Mucosa of stomach (tissue), 1 donor: Measurements from ENCODE around the gene ARCN1.

Experiments
- H3K27me3 ChIP-seq: one replicate; pipeline ENCODE4 v1.7.0; 2013; ENCODE audit warnings: mild to moderate bottlenecking, low read length; ENCODE audit not compliant: control insufficient read depth, insufficient read depth
- H3K36me3 ChIP-seq: one replicate; pipeline ENCODE4 v1.7.0; 2013; ENCODE audit warnings: low read length; ENCODE audit not compliant: control insufficient read depth, insufficient read depth
- H3K4me1 ChIP-seq: one replicate; pipeline ENCODE4 v1.7.0; 2013; ENCODE audit warnings: mild to moderate bottlenecking, low read length; ENCODE audit not compliant: control insufficient read depth, insufficient read depth
- H3K4me3 ChIP-seq: one replicate; pipeline ENCODE4 v1.7.0; 2013; ENCODE audit warnings: low read length
- H3K9ac ChIP-seq: one replicate; pipeline ENCODE4 v1.7.0; 2013; ENCODE audit warnings: mild to moderate bottlenecking, low read length, moderate library complexity
- H3K9me3 ChIP-seq: one replicate; pipeline ENCODE4 v1.7.0; 2013; ENCODE audit warnings: mild to moderate bottlenecking, low read length, moderate library complexity; ENCODE audit not compliant: control insufficient read depth
- donor health status: Pancreatic carcinoma.

ARCN1 gene

DNA sequence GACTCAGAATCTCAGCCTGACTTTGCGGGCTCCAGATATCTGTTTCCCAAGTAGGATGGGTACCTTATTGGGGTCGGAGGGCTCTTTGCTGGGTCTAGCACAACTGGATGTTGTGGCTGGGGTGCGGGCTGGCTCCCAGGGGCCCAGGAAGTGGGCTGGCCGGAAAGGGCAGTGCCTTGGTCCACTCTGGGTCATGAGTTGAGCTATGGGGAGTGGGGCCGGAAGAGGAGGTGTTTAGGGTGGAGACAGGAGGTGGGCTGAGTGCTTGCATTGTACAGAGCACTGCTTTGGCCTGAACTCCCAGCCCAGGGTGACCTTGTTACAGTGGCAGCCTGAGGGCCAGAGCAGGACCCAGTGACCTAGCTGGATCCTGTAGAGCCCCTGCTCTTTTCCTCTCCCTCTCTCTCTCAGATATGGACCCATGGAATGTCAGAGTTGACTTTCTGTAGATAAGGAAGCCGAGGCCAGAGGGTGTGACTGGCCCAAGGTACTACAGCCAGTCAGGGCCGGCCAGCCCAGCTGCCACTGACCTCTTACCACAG lies 48.4 kb downstream of the ARCN1 start:
- Histone ChIP-seq H3K27me3 (no peaks in the 10 kb centered on the region), H3K36me3 (no peaks in the 10 kb centered on the region), H3K9ac (peak overlapping the region; percentile 66), H3K9me3 (no peaks in the 10 kb centered on the region), H3K4me1 (peaks cover 56% of the 10 kb centered on the region), H3K4me3 (peak overlapping the region; percentile 33)

DNA sequence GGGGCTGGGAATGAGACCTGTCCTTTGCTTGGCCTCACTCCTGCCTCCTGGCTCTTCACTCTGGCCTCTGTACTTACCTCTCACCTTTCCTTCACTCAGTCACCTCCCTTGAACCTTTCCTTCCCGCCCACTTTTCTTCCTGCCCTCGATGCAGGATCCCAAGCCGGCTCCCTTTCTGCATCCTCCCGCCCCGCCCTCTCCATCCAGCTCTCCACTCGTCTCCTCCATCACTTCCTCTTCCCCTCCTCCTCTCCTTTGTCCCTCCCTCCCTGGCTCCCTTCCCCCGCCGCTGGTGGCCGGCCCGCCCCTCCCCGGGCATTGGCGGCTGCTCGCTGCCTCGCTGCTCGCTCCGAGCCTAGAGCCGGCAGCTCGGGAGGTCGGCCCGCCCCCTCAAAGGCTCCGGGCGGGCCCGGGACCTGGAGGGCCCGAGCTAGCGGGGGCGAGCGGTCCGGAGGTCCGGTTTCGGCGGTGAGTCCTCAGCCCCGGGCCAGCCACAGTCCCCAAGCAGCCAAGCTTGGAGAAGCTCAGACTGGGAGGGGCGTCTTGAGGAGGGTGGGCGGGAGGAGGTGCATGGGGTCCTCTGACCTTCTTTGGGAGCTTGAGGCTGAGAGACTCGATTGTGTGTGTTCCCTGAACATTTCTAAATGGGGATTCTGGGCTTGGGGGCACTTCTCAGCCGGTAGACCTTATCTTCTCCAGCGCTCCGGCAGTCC lies 49.0 kb downstream of the ARCN1 start:
- H3K4me1 ChIP-seq: peaks cover 62% of the 10 kb centered on the region
- H3K9ac ChIP-seq: peak overlapping the region; percentile 66
- peak overlapping the region; percentile 33 for H3K4me3 ChIP-seq
- H3K36me3 ChIP-seq: no peaks in the 10 kb centered on the region
- H3K27me3 ChIP-seq: no peaks in the 10 kb centered on the region
- H3K9me3 ChIP-seq: no peaks in the 10 kb centered on the region

- Histone ChIP-seq H3K4me3 (peak overlapping the region; percentile 33), H3K9ac (peak overlapping the region; percentile 66), H3K4me1 (peaks cover 62% of the 10 kb centered on the region), H3K9me3 (no peaks in the 10 kb centered on the region), H3K36me3 (no peaks in the 10 kb centered on the region), H3K27me3 (no peaks in the 10 kb centered on the region)
These were observed 49.7 kb downstream of the ARCN1 start for GRCh38 chr11:118621784-118622375.

- no peak overlapping the region for H3K4me3 ChIP-seq
- peaks cover 62% of the 10 kb centered on the region for H3K4me1 ChIP-seq
- no peaks in the 10 kb centered on the region for H3K27me3 ChIP-seq
- no peak overlapping the region for H3K9ac ChIP-seq
- no peaks in the 10 kb centered on the region for H3K36me3 ChIP-seq
- H3K9me3 ChIP-seq: no peaks in the 10 kb centered on the region
These were observed 50.4 kb downstream of the ARCN1 start for GRCh38 chr11:118622376-118623268.

DNA sequence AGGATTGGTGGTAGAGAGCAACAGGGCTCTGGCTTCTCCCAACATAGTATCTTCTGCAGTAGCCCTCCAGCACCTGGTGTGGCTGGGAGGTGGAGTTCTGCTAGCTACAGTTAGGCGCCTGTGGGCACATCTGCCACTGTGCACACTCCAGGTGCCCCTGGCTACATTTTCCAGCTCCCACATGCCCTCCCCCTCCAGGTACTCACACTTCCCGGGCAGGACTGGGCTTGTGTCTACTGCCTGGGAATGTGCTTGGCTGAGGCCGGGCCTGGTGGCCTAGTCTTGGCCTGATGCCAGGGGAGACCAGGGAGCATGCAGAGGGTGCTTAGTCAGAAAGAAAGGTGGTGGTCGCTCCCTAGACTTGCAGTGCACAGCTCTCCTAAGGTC lies 51.1 kb downstream of the ARCN1 start:
- H3K4me3 ChIP-seq: no peak overlapping the region
- no peaks in the 10 kb centered on the region for H3K36me3 ChIP-seq
- no peaks in the 10 kb centered on the region for H3K9me3 ChIP-seq
- H3K4me1 ChIP-seq: peaks cover 62% of the 10 kb centered on the region
- no peak overlapping the region for H3K9ac ChIP-seq
- no peaks in the 10 kb centered on the region for H3K27me3 ChIP-seq

GRCh38 chr11:118625036-118625690 lies 53.0 kb downstream of the ARCN1 start:
- H3K4me1 ChIP-seq: peaks cover 58% of the 10 kb centered on the region
- H3K36me3 ChIP-seq: no peaks in the 10 kb centered on the region
- H3K9ac ChIP-seq: no peak overlapping the region
- H3K4me3 ChIP-seq: no peak overlapping the region
- H3K9me3 ChIP-seq: no peaks in the 10 kb centered on the region
- no peaks in the 10 kb centered on the region for H3K27me3 ChIP-seq

- peaks cover 56% of the 10 kb centered on the region for H3K4me1 ChIP-seq
- H3K4me3 ChIP-seq: no peak overlapping the region
- H3K9ac ChIP-seq: no peak overlapping the region
These were observed 53.8 kb downstream of the ARCN1 start for GRCh38 chr11:118625976-118626375.

DNA sequence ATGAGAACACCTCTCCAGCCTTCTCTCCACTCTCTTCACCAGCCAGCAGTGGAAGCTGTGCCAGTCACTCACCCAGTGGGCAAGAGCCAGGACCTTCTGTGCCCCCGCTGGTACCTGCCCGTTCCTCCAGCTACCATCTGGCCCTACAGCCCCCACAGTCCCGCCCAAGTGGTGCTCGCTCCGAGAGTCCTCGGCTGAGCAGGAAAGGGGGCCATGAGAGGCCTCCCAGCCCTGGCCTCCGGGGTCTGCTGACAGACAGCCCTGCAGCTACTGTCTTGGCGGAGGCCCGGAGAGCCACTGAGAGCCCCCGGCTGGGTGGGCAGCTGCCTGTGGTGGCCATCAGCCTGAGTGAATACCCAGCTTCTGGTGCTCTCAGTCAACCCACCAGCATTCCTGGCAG lies 55.4 kb downstream of the ARCN1 start:
- no peak overlapping the region for H3K9ac ChIP-seq
- H3K36me3 ChIP-seq: peaks cover 10% of the 10 kb centered on the region
- H3K4me1 ChIP-seq: peaks cover 50% of the 10 kb centered on the region
- H3K9me3 ChIP-seq: no peaks in the 10 kb centered on the region
- H3K4me3 ChIP-seq: no peak overlapping the region
- H3K27me3 ChIP-seq: no peaks in the 10 kb centered on the region

More at GRCh38 chr11:118625976-118626375, 53.8 kb downstream of the ARCN1 start:
- Histone ChIP-seq H3K9me3 (no peaks in the 10 kb centered on the region), H3K36me3 (no peaks in the 10 kb centered on the region), H3K27me3 (no peaks in the 10 kb centered on the region)

- Histone ChIP-seq H3K27me3 (no peaks in the 10 kb centered on the region), H3K4me1 (peaks cover 45% of the 10 kb centered on the region), H3K9me3 (no peaks in the 10 kb centered on the region), H3K9ac (no peak overlapping the region), H3K4me3 (no peak overlapping the region), H3K36me3 (peaks cover 11% of the 10 kb centered on the region)
These were observed 55.8 kb downstream of the ARCN1 start for GRCh38 chr11:118628031-118628430.

DNA sequence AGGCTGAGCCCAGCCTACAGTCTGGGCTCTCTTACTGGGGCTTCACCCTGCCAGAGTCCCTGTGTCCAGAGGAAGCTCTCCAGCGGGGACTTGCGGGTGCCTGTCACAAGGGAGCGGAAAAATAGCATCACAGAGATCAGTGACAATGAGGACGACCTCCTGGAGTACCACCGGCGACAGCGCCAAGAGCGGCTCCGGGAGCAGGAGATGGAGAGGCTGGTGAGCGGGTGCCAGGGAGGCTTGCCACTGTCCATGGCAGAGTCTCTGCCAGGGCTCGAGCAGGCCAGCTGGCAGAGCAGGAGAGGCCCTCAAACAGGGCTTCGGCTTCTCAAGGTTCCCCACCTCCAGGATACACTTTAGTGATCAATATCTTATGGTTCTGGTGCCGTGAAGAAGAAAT lies 56.2 kb downstream of the ARCN1 start:
- H3K4me3 ChIP-seq: no peak overlapping the region
- no peak overlapping the region for H3K9ac ChIP-seq
- peaks cover 43% of the 10 kb centered on the region for H3K4me1 ChIP-seq
- H3K27me3 ChIP-seq: no peaks in the 10 kb centered on the region
- peaks cover 11% of the 10 kb centered on the region for H3K36me3 ChIP-seq
- H3K9me3 ChIP-seq: no peaks in the 10 kb centered on the region

DNA sequence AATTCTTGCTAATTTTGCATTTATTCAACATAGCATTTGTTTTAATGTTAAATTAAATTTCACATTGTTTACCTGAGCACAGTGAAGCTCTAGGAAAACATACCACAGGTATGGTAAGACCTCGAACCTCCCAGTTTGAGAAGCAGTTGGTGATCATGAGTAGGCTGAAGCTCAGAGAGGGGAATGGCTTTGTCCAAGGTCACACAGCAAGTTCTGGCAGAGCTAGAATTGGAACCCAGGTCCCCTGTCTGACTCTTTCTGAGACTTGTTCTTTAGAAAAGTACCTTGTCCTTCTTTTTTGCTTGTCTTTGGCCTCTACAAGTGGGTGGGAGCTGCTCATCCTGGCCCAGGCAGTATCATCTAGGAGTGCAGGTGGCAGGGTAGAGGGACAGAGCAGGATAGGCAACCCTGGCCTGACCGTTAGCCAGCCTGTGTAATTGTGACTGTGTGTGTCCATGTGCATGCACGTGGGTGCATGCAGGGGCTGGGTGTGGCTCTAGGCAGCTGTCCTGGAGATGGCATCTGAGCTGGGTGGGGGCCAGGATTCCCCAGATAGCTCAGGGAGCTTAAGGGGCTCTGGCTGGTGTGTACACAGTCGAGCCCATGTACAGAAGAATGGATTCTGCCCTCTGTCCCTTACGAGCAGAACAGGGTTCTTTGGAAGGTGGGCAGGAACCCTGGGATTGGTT lies 56.8 kb downstream of the ARCN1 start:
- H3K9ac ChIP-seq: no peak overlapping the region

More for the DNA sequence above, 56.8 kb downstream of the ARCN1 start:
- Histone ChIP-seq H3K4me3 (no peak overlapping the region), H3K4me1 (peaks cover 49% of the 10 kb centered on the region), H3K36me3 (peaks cover 11% of the 10 kb centered on the region), H3K27me3 (no peaks in the 10 kb centered on the region), H3K9me3 (no peaks in the 10 kb centered on the region)
